ENCODE data around the gene RFX4. TPM values are rescaled to one million over a fixed set of nuclear protein-coding genes. Genes with fewer than 3 reads are reported as not detected.
A peak's percentile ranks its signal among the peaks of the same experiment; 100 is the strongest.

RFX4 gene
- total RNA-seq, 4 donors from 2014 or later = not detected

DNA sequence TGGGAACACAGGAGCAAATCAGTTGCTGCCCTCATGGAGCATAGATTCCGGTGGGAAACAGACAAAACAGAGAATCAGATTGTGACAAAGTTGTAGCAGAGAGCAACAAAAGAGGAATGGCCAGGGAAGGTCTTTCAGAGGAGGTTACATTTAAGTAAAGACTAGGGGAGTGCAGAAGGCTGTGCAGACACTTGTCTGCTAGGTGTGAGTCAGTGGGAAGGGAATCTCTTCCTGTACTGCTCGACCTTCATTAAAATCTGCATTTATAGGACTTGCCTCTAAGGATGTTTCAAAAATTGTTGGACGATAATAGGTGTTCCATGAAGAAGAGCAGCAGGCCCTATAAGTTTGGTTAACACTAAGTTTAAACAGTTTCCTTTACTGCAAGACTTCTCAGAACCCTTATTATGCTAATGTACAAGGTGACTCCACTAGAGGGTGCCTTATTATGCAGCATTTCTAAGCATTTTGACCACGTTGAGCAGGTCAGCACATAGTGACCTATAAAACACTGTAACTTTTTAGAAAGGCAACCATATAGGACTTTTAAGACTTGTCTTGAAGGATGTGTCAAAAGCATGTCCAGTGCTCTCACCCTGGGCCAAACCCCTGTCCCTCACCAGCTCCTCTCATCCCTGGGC is 99.9 kb downstream of the RFX4 start:
- Histone ChIP-seq H3K36me3 (no peaks in the 10 kb centered on the region), H3K27ac (replicated peaks in 1 of 4) (no peak overlapping the region), H3K9me3 (no peaks in the 10 kb centered on the region), H3K4me3 (no peak overlapping the region), H3K4me1 (no peaks in the 10 kb centered on the region), H3K27me3 (no peaks in the 10 kb centered on the region)
- intact Hi-C loops (cut with DNase I) = no loop called here
- WGBS = 56% methylated on average over 4 of the region's 4 CpGs
- peak; percentile 68 for DNase-seq (ENCODE audit: extremely low spot score)
- TF ChIP-seq POLR2AphosphoS5 (IDR thresholded peaks at IDR 0.05) = no peak
- TF ChIP-seq, protein P1, sequence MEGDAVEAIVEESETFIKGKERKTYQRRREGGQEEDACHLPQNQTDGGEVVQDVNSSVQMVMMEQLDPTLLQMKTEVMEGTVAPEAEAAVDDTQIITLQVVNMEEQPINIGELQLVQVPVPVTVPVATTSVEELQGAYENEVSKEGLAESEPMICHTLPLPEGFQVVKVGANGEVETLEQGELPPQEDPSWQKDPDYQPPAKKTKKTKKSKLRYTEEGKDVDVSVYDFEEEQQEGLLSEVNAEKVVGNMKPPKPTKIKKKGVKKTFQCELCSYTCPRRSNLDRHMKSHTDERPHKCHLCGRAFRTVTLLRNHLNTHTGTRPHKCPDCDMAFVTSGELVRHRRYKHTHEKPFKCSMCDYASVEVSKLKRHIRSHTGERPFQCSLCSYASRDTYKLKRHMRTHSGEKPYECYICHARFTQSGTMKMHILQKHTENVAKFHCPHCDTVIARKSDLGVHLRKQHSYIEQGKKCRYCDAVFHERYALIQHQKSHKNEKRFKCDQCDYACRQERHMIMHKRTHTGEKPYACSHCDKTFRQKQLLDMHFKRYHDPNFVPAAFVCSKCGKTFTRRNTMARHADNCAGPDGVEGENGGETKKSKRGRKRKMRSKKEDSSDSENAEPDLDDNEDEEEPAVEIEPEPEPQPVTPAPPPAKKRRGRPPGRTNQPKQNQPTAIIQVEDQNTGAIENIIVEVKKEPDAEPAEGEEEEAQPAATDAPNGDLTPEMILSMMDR (IDR thresholded peaks at IDR 0.05) = peak in 1 of 3 experiments; percentile 7

DNA sequence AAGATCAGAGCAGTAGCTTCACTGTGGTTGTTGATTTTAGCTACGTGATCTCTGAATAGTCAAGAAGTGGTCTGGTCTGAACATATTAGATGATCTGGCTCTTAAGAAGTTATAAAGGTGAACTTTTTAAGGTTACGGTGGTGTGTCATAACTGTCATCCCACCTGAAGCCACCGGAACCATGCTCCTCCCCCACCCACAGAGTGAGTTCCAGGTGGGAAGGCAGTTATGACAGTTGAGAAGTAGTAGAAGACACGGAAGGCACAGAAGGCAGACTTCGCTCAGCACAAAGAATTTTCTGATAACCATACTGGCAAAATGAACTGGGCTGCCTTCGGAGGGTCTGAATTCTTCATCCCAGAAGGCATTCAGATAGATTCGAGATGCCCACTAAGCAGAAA is 101.7 kb downstream of the RFX4 start:
- intact Hi-C loops (cut with DNase I) = no loop called here
- Histone ChIP-seq H3K4me3 (no peak overlapping the region), H3K4me1 (no peaks in the 10 kb centered on the region), H3K36me3 (no peaks in the 10 kb centered on the region), H3K27me3 (no peaks in the 10 kb centered on the region), H3K27ac (replicated peaks in 1 of 4) (no peak overlapping the region), H3K9me3 (no peaks in the 10 kb centered on the region)
- DNase-seq (ENCODE audit: extremely low spot score) = no peak
- WGBS = 75% methylated on average over 7 of the region's 7 CpGs
- TF ChIP-seq POLR2AphosphoS5 (IDR thresholded peaks at IDR 0.05) = no peak
- no peak for TF ChIP-seq EP300 (IDR thresholded peaks at IDR 0.05)
- TF ChIP-seq, protein P1 (IDR thresholded peaks at IDR 0.05) = no peak
- no peak for TF ChIP-seq POLR2A (IDR thresholded peaks at IDR 0.05; ENCODE audit: low read depth)

DNA sequence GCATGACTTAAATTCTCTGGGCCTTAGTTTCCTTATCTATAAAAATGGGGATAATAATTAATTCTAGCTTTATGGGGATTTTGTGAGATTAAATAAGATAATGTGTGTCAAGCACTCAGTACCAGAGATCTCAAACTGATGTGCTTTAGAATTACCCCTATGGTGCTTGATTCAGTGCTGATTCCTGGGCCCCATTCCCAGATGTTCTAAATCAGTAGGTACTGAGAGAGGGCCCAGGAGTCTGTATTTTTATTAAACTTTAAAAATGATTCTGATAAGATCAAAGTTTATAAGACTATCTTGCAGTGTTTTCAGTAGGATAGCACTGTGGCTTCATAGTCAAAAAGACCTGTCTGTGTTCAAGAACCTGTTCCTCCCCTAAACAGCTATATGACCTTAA is 102.6 kb downstream of the RFX4 start:
- intact Hi-C loops (cut with DNase I) = no loop called here
- no peaks in the 10 kb centered on the region for H3K36me3 ChIP-seq
- TF ChIP-seq POLR2AphosphoS5 (IDR thresholded peaks at IDR 0.05) (no peak), POLR2A (IDR thresholded peaks at IDR 0.05; ENCODE audit: low read depth) (no peak), EP300 (IDR thresholded peaks at IDR 0.05) (no peak)
- TF ChIP-seq, protein P1 (IDR thresholded peaks at IDR 0.05) = no peak

DNA sequence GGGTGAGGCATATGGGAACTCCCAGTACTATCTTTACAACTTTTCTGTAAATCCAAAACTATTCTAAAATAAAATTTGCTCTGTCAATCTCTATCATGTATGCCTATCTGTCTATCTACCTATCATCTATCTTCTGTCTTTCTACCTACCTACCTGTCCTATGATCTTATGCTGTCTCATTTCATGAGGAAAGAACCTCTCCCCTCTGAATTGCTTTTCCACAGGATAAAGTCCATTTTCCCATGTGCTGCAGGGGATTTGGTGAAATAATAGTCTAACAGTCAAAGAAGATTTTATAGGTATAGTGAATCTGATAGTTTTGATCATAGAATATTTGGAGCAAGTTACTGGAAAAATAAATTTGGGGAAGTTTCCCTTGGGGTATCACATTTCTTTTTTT is 104.9 kb downstream of the RFX4 start:
- no peak for DNase-seq (ENCODE audit: extremely low spot score)
- Histone ChIP-seq H3K27ac (replicated peaks in 1 of 4) (no peak overlapping the region), H3K4me1 (no peaks in the 10 kb centered on the region), H3K36me3 (no peaks in the 10 kb centered on the region), H3K27me3 (no peaks in the 10 kb centered on the region), H3K9me3 (no peaks in the 10 kb centered on the region), H3K4me3 (no peak overlapping the region)
- TF ChIP-seq POLR2A (IDR thresholded peaks at IDR 0.05; ENCODE audit: low read depth) (no peak), POLR2AphosphoS5 (IDR thresholded peaks at IDR 0.05) (no peak), EP300 (IDR thresholded peaks at IDR 0.05) (no peak)
- TF ChIP-seq, protein P1 (IDR thresholded peaks at IDR 0.05) = no peak
- intact Hi-C loops (cut with DNase I) = no loop called here

More for the DNA sequence above, 102.6 kb downstream of the RFX4 start:
- DNase-seq (ENCODE audit: extremely low spot score) = peak; percentile 21
- H3K27me3 ChIP-seq = no peaks in the 10 kb centered on the region
- no peak overlapping the region for H3K4me3 ChIP-seq
- H3K9me3 ChIP-seq = no peaks in the 10 kb centered on the region
- no peak overlapping the region for H3K27ac ChIP-seq (replicated peaks in 1 of 4)
- no peaks in the 10 kb centered on the region for H3K4me1 ChIP-seq
